PC-9 (cell line): ENCODE results near the gene CCDC146. TPM values are rescaled to one million over a fixed set of nuclear protein-coding genes. Genes with fewer than 3 reads are reported as not detected.

Source experiments
- BruUV-seq: library from RNA; stranded (reverse); fragments of 400-500 nt; replicated peaks from 2 replicates; lab custom pipeline; 2021; lab: Mats Ljungman, UMichigan
- CTCF ChIA-PET: fragments of 300-600 bp; sonication (Branson Sonifier 250); formaldehyde crosslinking; loops from one replicate; lab custom pipeline; 2022; ENCODE audit warnings: antibody characterized with exemption; lab: Charles Lee
- POLR2A ChIA-PET: fragments of 300-600 bp; sonication (Branson Sonifier 250); formaldehyde crosslinking; loops from one replicate; lab custom pipeline; 2022; ENCODE audit warnings: antibody characterized with exemption; ENCODE audit not compliant: unreplicated experiment; lab: Charles Lee
- DNase-seq, 2 experiments: peaks; one replicate each; pipeline versions ENCODE4 v3.0.0 to v3.0.0-alpha.2; 2015 to 2022; ENCODE audit warnings: mixed read lengths in 1 of 2
- H2AFZ ChIP-seq: fragments of 200-600 bp; sonication (generic); 2 replicates; pipeline ENCODE4 v1.8.1; 2017; ENCODE audit warnings: antibody characterized with exemption
- H3F3A ChIP-seq: fragments of 200-600 bp; sonication (generic); 2 replicates; pipeline ENCODE4 v1.8.1; 2017; ENCODE audit warnings: antibody characterized with exemption, mild to moderate bottlenecking, low read depth; ENCODE audit not compliant: insufficient read depth
- H3K27ac ChIP-seq: fragments of 200-600 bp; sonication (generic); 2 replicates; pipeline ENCODE4 v1.6.1; 2016; ENCODE audit warnings: mixed run types
- H3K27me3 ChIP-seq: fragments of 200-600 bp; sonication (generic); 2 replicates; pipeline ENCODE4 v1.6.1; 2016; ENCODE audit warnings: low read depth, mixed run types; ENCODE audit not compliant: insufficient read depth
- H3K36me3 ChIP-seq: fragments of 200-600 bp; sonication (generic); 2 replicates; pipeline ENCODE4 v1.6.1; 2016; ENCODE audit warnings: low read depth, mixed run types
- H3K4me1 ChIP-seq: fragments of 200-600 bp; sonication (generic); replicated peaks from 2 replicates; pipeline ENCODE4 v1.6.1; 2016; ENCODE audit warnings: mixed run types; ENCODE audit not compliant: insufficient read depth
- H3K4me2 ChIP-seq: fragments of 200-600 bp; sonication (generic); 2 replicates; pipeline ENCODE4 v1.6.1; 2017; ENCODE audit warnings: mixed run types
- H3K4me3 ChIP-seq: fragments of 200-600 bp; sonication (generic); 2 replicates; pipeline ENCODE4 v1.6.1; 2016; ENCODE audit warnings: mixed run types
- H3K79me2 ChIP-seq: fragments of 200-600 bp; sonication (generic); 2 replicates; pipeline ENCODE4 v1.6.1; 2017; ENCODE audit warnings: low read depth, mixed run types
- H3K9me2 ChIP-seq: fragments of 200-600 bp; sonication (generic); 2 replicates; pipeline ENCODE4 v1.8.1; 2017; ENCODE audit warnings: mild to moderate bottlenecking; ENCODE audit not compliant: insufficient read depth
- H3K9me3 ChIP-seq: fragments of 200-600 bp; sonication (generic); 2 replicates; pipeline ENCODE4 v1.8.1; 2016; ENCODE audit warnings: low read depth; ENCODE audit not compliant: insufficient read depth
- H4K20me1 ChIP-seq: fragments of 200-600 bp; sonication (generic); 2 replicates; pipeline ENCODE4 v1.8.1; 2017; ENCODE audit not compliant: insufficient read depth
- CTCF ChIP-seq: fragments of 200-600 bp; sonication (generic); conservative IDR thresholded peaks from 2 replicates; pipeline ENCODE4 v1.6.1; 2017; ENCODE audit warnings: mixed run types, antibody characterized with exemption, mild to moderate bottlenecking, moderate library complexity
- EZH2 ChIP-seq: fragments of 200-600 bp; sonication (generic); IDR thresholded peaks from 2 replicates; pipeline ENCODE4 v1.8.0; 2017; ENCODE audit warnings: antibody characterized with exemption, low read depth
- intact Hi-C: fragments of 100-400 bp; cut with micrococcal nuclease; formaldehyde crosslinking; loops from one replicate; pipeline ENCODE4 v1.10.0; 2022; ENCODE audit not compliant: unreplicated experiment
- total RNA-seq: library from RNA; stranded (reverse); gene quantifications from 2 replicates; pipeline ENCODE4 v1.2.3, GENCODE V29; 2021

Gene CCDC146
- total RNA-seq, 1 experiment from 2014 or later, result 15.9 TPM

- Histone ChIP-seq H2AFZ (no peak overlapping the region), H3K4me3 (no peak overlapping the region), H4K20me1 (no peaks in the 10 kb centered on the region), H3K36me3 (no peaks in the 10 kb centered on the region), H3F3A (no peaks in the 10 kb centered on the region), H3K27me3 (no peaks in the 10 kb centered on the region), H3K4me2 (no peak overlapping the region), H3K79me2 (no peaks in the 10 kb centered on the region), H3K9me2 (no peaks in the 10 kb centered on the region), H3K27ac (no peak overlapping the region), H3K4me1 (no peaks in the 10 kb centered on the region), H3K9me3 (no peaks in the 10 kb centered on the region)
- CTCF ChIA-PET, result interaction anchor here (0.6 kb wide), 1 partner anchor 653 kb away, joined by 7 read pairs; no protein-coding TSS in a partner anchor
- no peak for TF ChIP-seq EZH2
- no peak for TF ChIP-seq CTCF
- POLR2A ChIA-PET, result no interaction called here
- intact Hi-C loops, result no loop called here
- DNase-seq, result no peak
- no TSS peak for BruUV-seq
These were observed 143.3 kb downstream of the CCDC146 start for GRCh38 chr7:77265666-77266065.

- H3F3A ChIP-seq, result no peaks in the 10 kb centered on the region
- no peaks in the 10 kb centered on the region for H3K9me2 ChIP-seq
- no peak overlapping the region for H3K4me2 ChIP-seq
- POLR2A ChIA-PET, result no interaction called here
- no peak for TF ChIP-seq EZH2
- TF ChIP-seq CTCF, result no peak
- intact Hi-C loops, result no loop called here
- no TSS peak for BruUV-seq
- CTCF ChIA-PET, result no interaction called here
- H3K4me1 ChIP-seq, result no peaks in the 10 kb centered on the region
- H3K27ac ChIP-seq, result no peak overlapping the region
- H2AFZ ChIP-seq, result no peak overlapping the region
- no peak for DNase-seq
- no peaks in the 10 kb centered on the region for H3K36me3 ChIP-seq
- no peaks in the 10 kb centered on the region for H3K79me2 ChIP-seq
- no peak overlapping the region for H3K4me3 ChIP-seq
- no peaks in the 10 kb centered on the region for H4K20me1 ChIP-seq
- H3K27me3 ChIP-seq, result no peaks in the 10 kb centered on the region
- H3K9me3 ChIP-seq, result no peaks in the 10 kb centered on the region
These were observed 143.9 kb downstream of the CCDC146 start for GRCh38 chr7:77266291-77266794.

GRCh38 chr7:77269360-77270093 is 147.1 kb downstream of the CCDC146 start:
- Histone ChIP-seq H3K9me2 (no peaks in the 10 kb centered on the region), H3K4me2 (no peak overlapping the region), H2AFZ (no peak overlapping the region), H3K27ac (no peak overlapping the region), H3K79me2 (no peaks in the 10 kb centered on the region), H3K4me1 (no peaks in the 10 kb centered on the region), H3K4me3 (no peak overlapping the region), H3K27me3 (no peaks in the 10 kb centered on the region), H3K36me3 (0 out of 2 replicates have a peak, but pooled peaks cover 4% of the 10 kb centered on the region), H4K20me1 (no peaks in the 10 kb centered on the region), H3F3A (no peaks in the 10 kb centered on the region), H3K9me3 (no peaks in the 10 kb centered on the region)
- CTCF ChIA-PET, result no interaction called here
- intact Hi-C loops, result no loop called here
- no peak for DNase-seq
- no TSS peak for BruUV-seq
- TF ChIP-seq EZH2 (no peak), CTCF (no peak)
- POLR2A ChIA-PET, result interaction anchor here (0.6 kb wide), 1 partner anchor 12 kb away, joined by 4 read pairs; no protein-coding TSS in a partner anchor
